Mesenchymal stem cell (in vitro differentiated cells and primary cell): Measurements from ENCODE around the gene ZNF768.

ENCODE experiments used
- DNase-seq: peaks from one replicate; pipeline ENCODE4 v3.0.0-alpha.2; 2013
- H2AFZ ChIP-seq: one replicate; pipeline ENCODE4 v1.6.1; 2013; ENCODE audit warnings: low read depth, mild to moderate bottlenecking, control low read depth, inconsistent platforms, low read length, moderate library complexity
- H2AK5ac ChIP-seq: 2 replicates; pipeline ENCODE4 v1.6.1; 2013; ENCODE audit warnings: low read length, moderate library complexity, mild to moderate bottlenecking, inconsistent platforms; ENCODE audit not compliant: severe bottlenecking
- H2BK120ac ChIP-seq: one replicate; pipeline ENCODE4 v1.6.1; 2013; ENCODE audit warnings: low read depth, mild to moderate bottlenecking, inconsistent platforms, low read length, moderate library complexity
- H2BK12ac ChIP-seq, 2 experiments: one replicate each; pipeline ENCODE4 v1.6.1; 2013; ENCODE audit warnings: inconsistent platforms in 2 of 2, low read length in 2 of 2, mild to moderate bottlenecking in 2 of 2, moderate library complexity in 2 of 2, control low read depth in 1 of 2
- H2BK15ac ChIP-seq: one replicate; pipeline ENCODE4 v1.6.1; 2013; ENCODE audit warnings: mild to moderate bottlenecking, low read depth, inconsistent platforms; ENCODE audit not compliant: poor library complexity, severe bottlenecking
- H2BK5ac ChIP-seq: 2 replicates; pipeline ENCODE4 v1.6.1; 2013; ENCODE audit warnings: low read depth, mild to moderate bottlenecking, low read length, control low read depth, inconsistent platforms; ENCODE audit not compliant: poor library complexity, severe bottlenecking
- H3K14ac ChIP-seq, 2 experiments: one replicate each; pipeline ENCODE4 v1.6.1; 2013; ENCODE audit warnings: inconsistent platforms in 2 of 2, low read length in 2 of 2, control low read depth in 1 of 2, mild to moderate bottlenecking in 1 of 2, moderate library complexity in 1 of 2
- H3K18ac ChIP-seq, 2 experiments: one replicate each; pipeline ENCODE4 v1.6.1; 2013; ENCODE audit warnings: inconsistent platforms in 2 of 2, low read length in 2 of 2, control low read depth in 1 of 2, low read depth in 1 of 2, mild to moderate bottlenecking in 1 of 2
- H3K23ac ChIP-seq, 2 experiments: one replicate each; pipeline ENCODE4 v1.6.1; 2013; ENCODE audit warnings: inconsistent platforms in 2 of 2, low read length in 2 of 2, mild to moderate bottlenecking in 2 of 2, moderate library complexity in 2 of 2, control low read depth in 1 of 2
- H3K27ac ChIP-seq: 2 replicates; pipeline ENCODE4 v1.5.1; 2013; ENCODE audit warnings: mild to moderate bottlenecking, moderate library complexity, low read length, control low read depth, inconsistent platforms; ENCODE audit not compliant: poor library complexity, severe bottlenecking
- H3K27me3 ChIP-seq, 2 experiments: 2 replicates each; pipeline versions ENCODE4 v1.6.1 to v1.7.0; 2013; ENCODE audit warnings: low read length in 2 of 2, mild to moderate bottlenecking in 2 of 2, moderate library complexity in 2 of 2, control low read depth in 1 of 2, inconsistent platforms in 1 of 2; ENCODE audit not compliant: control insufficient read depth in 1 of 2, insufficient read depth in 1 of 2
- H3K36me3 ChIP-seq, 2 experiments: 2 replicates each; pipeline versions ENCODE4 v1.6.1 to v1.7.0; 2013; ENCODE audit warnings: low read length in 2 of 2, control low read depth in 1 of 2, inconsistent platforms in 1 of 2, low read depth in 1 of 2, mild to moderate bottlenecking in 1 of 2; ENCODE audit not compliant: insufficient read depth in 2 of 2, control insufficient read depth in 1 of 2
- H3K4ac ChIP-seq, 2 experiments: one replicate each; pipeline ENCODE4 v1.6.1; 2013; ENCODE audit warnings: inconsistent platforms in 2 of 2, low read length in 2 of 2, mild to moderate bottlenecking in 2 of 2, moderate library complexity in 2 of 2, control low read depth in 1 of 2, low read depth in 1 of 2
- H3K4me1 ChIP-seq: 2 replicates; pipeline ENCODE4 v1.6.1; 2013; ENCODE audit warnings: low read depth, low read length, control low read depth; ENCODE audit not compliant: control insufficient read depth, insufficient read depth
- H3K4me2 ChIP-seq: 2 replicates; pipeline ENCODE4 v1.6.1; 2013; ENCODE audit warnings: low read length, mild to moderate bottlenecking, inconsistent platforms; ENCODE audit not compliant: poor library complexity, severe bottlenecking
- H3K4me3 ChIP-seq, 2 experiments: 2 replicates each; pipeline versions ENCODE4 v1.5.1 to v1.7.0; 2013; ENCODE audit warnings: low read length in 2 of 2, mild to moderate bottlenecking in 2 of 2, control low read depth in 1 of 2, low read depth in 1 of 2; ENCODE audit not compliant: insufficient read depth in 1 of 2
- H3K79me1 ChIP-seq: replicated peaks from 2 replicates; pipeline ENCODE4 v1.6.1; 2013; ENCODE audit warnings: mild to moderate bottlenecking, control low read depth, low read length, inconsistent platforms; ENCODE audit not compliant: poor library complexity, severe bottlenecking
- H3K9ac ChIP-seq: 2 replicates; pipeline ENCODE4 v1.7.0; 2013; ENCODE audit warnings: mild to moderate bottlenecking, low read length, moderate library complexity
- H3K9me3 ChIP-seq: 2 replicates; pipeline ENCODE4 v1.7.0; 2013; ENCODE audit warnings: mild to moderate bottlenecking, low read length; ENCODE audit not compliant: control insufficient read depth
- H4K8ac ChIP-seq: one replicate; pipeline ENCODE4 v1.6.1; 2013; ENCODE audit warnings: inconsistent platforms, mild to moderate bottlenecking, low read length, moderate library complexity
- H4K91ac ChIP-seq: one replicate; pipeline ENCODE4 v1.6.1; 2013; ENCODE audit warnings: mild to moderate bottlenecking, low read length, inconsistent platforms
- WGBS: methylation state at CpG from one replicate; pipeline ENCODE4 v1.1.7; 2013; ENCODE audit warnings: mixed read lengths; 5-methylcytosine and 5-hydroxymethylcytosine counted together

The ZNF768 gene

DNA sequence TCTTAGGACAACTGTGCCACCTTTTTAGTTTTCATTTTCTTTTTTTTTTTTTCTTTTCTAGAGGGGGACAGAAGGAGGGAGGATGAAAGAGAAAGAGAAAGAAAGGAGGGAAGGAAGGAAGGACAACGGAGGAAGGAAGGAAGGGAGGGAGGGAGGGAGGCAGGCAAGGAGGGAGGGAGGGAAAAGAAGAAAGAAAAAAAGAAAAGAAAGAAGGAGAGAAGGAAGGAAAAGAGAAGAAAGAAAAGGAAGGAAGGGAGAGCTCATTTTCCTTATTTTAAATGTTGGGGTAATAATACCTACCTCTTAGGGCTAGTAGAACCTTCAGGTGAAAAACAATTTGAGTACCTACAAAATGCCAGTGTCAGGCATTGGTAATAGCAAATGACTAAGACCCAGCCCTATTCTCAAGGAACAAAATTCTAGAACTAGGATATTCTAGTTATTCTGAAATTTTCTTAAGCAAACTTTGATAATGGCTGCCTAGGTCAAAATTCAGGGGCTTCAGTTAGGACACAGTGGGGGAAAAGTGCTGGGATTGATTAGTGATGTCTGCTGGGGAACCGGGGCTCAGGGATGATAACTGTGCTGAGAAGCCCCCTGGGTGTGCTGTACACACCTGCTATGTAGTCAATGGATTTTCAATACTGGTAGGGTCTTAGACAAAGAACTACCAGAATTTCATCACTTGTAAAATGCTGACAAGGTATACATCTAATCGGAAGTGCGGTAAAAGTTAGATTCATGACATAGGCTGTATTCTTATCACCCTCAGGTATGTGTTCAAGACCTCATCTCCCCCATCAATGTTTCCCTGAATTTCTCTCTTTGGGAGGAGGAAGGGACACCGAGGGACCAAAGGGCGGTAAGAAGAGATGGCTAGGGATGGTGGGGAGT is 22.7 kb downstream of the ZNF768 start:
- Histone ChIP-seq H3K9me3 (no peaks in the 10 kb centered on the region), H3K4ac (no peak overlapping the region), H3K27me3 (peaks cover 0 to 11% of the 10 kb centered on the region in 2 experiments), H4K91ac (no peak overlapping the region), H3K23ac (no peak overlapping the region), H2AFZ (peak overlapping the region; percentile 4), H3K4me3 (no peak overlapping the region), H3K4me2 (no peak overlapping the region), H3K27ac (no peak overlapping the region), H2AK5ac (no peak overlapping the region), H3K79me1 (no peaks in the 10 kb centered on the region), H3K36me3 (no peaks in the 10 kb centered on the region), H2BK12ac (no peak overlapping the region), H2BK120ac (no peak overlapping the region), H3K9ac (no peak overlapping the region), H3K14ac (no peak overlapping the region), H4K8ac (no peak overlapping the region), H2BK15ac (no peak overlapping the region), H3K18ac (no peak overlapping the region), H2BK5ac (no peak overlapping the region), H3K4me1 (no peaks in the 10 kb centered on the region)
- no peak for DNase-seq
- 76% methylated on average over 4 of the region's 6 CpGs for WGBS

DNA sequence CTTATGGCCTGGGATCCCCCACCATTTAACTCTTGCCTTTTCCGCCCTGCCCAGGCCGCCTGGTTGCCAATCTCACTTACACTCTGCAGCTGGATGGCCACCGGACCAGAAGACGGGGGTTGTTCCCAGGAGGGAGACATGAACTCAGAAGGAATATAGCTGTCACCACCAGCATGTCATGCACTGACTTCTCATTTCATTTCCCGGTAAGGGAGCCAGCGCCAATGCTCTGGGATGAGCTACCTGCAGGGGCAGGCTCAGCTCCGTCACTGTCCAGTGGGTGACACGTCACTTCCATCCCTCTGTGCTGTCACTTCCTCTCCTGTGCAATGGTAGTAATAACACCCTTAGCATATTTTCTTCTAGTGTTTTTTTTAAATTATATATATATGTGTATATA is 27.1 kb downstream of the ZNF768 start:
- H2BK120ac ChIP-seq: no peak overlapping the region
- H3K79me1 ChIP-seq: no peaks in the 10 kb centered on the region
- H3K4me2 ChIP-seq: no peak overlapping the region
- H4K91ac ChIP-seq: no peak overlapping the region
- H3K18ac ChIP-seq: no peak overlapping the region
- DNase-seq: no peak
- H2AFZ ChIP-seq: no peak overlapping the region
- no peak overlapping the region for H3K27ac ChIP-seq
- no peaks in the 10 kb centered on the region for H3K36me3 ChIP-seq
- H3K4ac ChIP-seq: peak overlapping the region in 1 of 2 experiments; percentile 9
- H2BK12ac ChIP-seq: no peak overlapping the region
- peaks cover 0 to 13% of the 10 kb centered on the region in 2 experiments for H3K27me3 ChIP-seq
- H3K9me3 ChIP-seq: no peaks in the 10 kb centered on the region
- no peak overlapping the region for H3K14ac ChIP-seq
- no peaks in the 10 kb centered on the region for H3K4me1 ChIP-seq
- H3K4me3 ChIP-seq: no peak overlapping the region
- H2BK15ac ChIP-seq: no peak overlapping the region
- 79% methylated on average over 5 of the region's 8 CpGs for WGBS
- no peak overlapping the region for H2BK5ac ChIP-seq
- H3K23ac ChIP-seq: no peak overlapping the region
- no peak overlapping the region for H2AK5ac ChIP-seq
- no peak overlapping the region for H4K8ac ChIP-seq
- H3K9ac ChIP-seq: no peak overlapping the region

DNA sequence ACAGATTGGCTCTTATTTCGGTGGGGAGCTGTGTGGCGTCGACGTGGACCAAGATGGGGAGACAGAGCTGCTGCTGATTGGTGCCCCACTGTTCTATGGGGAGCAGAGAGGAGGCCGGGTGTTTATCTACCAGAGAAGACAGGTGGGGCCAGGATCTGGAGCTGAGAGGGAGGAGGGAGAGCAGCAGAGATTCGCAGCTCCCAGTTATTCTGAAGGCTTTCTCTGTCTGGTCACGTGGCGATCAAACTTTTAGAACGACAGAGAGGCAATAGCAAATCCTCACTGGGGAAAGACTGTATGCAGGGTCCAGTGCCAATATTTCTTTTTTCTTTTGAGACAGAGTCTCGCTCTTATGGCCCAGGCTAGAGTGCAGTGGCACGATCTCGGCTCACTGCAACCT is 31.7 kb downstream of the ZNF768 start:
- H2BK12ac ChIP-seq: no peak overlapping the region
- H3K4ac ChIP-seq: no peak overlapping the region
- no peak overlapping the region for H2BK120ac ChIP-seq
- no peak overlapping the region for H4K91ac ChIP-seq
- H4K8ac ChIP-seq: no peak overlapping the region
- no peak for DNase-seq
- no peak overlapping the region for H2AFZ ChIP-seq
- no peak overlapping the region for H3K23ac ChIP-seq
- WGBS: 84% methylated on average over 10 of the region's 12 CpGs
- peaks cover 3% of the 10 kb centered on the region for H3K4me1 ChIP-seq
- no peak overlapping the region for H3K4me3 ChIP-seq
- no peaks in the 10 kb centered on the region for H3K79me1 ChIP-seq
- H3K9me3 ChIP-seq: no peaks in the 10 kb centered on the region
- no peak overlapping the region for H2AK5ac ChIP-seq
- peaks cover 0 to 11% of the 10 kb centered on the region in 2 experiments for H3K27me3 ChIP-seq
- no peak overlapping the region for H2BK5ac ChIP-seq
- H3K27ac ChIP-seq: no peak overlapping the region
- no peak overlapping the region for H3K18ac ChIP-seq
- H3K4me2 ChIP-seq: no peak overlapping the region
- H3K9ac ChIP-seq: no peak overlapping the region
- H3K14ac ChIP-seq: no peak overlapping the region
- H2BK15ac ChIP-seq: no peak overlapping the region
- H3K36me3 ChIP-seq: no peaks in the 10 kb centered on the region

DNA sequence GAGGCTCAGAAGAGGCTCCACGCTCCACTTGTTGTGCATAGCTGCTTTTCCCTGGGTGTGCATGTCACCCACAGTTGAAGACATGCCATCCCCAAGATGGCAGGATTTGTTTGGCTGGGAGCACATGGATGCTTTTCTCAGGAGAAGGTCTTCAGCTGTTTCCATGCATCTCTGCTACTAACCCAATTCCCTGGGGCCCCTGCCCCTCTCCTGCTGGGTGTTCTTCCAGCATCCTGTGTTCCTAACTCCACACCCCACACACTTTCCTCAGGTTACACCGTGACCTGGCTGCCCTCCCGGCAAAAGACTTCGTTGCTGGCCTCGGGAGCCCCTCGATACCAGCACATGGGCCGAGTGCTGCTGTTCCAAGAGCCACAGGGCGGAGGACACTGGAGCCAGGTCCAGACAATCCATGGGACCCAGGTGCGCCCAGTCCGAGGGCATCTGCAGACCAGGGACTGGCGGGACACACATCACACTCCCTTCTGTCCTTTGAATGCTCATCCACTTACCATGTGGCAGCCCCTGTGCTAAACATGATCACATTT is 32.4 kb downstream of the ZNF768 start:
- no peak overlapping the region for H2BK120ac ChIP-seq
- no peak overlapping the region for H2BK12ac ChIP-seq
- H3K9me3 ChIP-seq: no peaks in the 10 kb centered on the region
- no peak overlapping the region for H2AK5ac ChIP-seq
- H3K14ac ChIP-seq: no peak overlapping the region
- H3K18ac ChIP-seq: no peak overlapping the region
- DNase-seq: no peak
- H3K79me1 ChIP-seq: no peaks in the 10 kb centered on the region
- H2BK5ac ChIP-seq: no peak overlapping the region
- no peak overlapping the region for H2BK15ac ChIP-seq
- H4K8ac ChIP-seq: no peak overlapping the region
- H3K23ac ChIP-seq: no peak overlapping the region
- H3K36me3 ChIP-seq: no peaks in the 10 kb centered on the region
- no peak overlapping the region for H3K9ac ChIP-seq
- H4K91ac ChIP-seq: peak overlapping the region; percentile 46
- 83% methylated on average over 11 of the region's 11 CpGs for WGBS
- no peak overlapping the region for H3K4me2 ChIP-seq
- peaks cover 5% of the 10 kb centered on the region for H3K4me1 ChIP-seq
- no peak overlapping the region for H3K27ac ChIP-seq
- H3K4me3 ChIP-seq: no peak overlapping the region
- H3K27me3 ChIP-seq: peaks cover 0 to 12% of the 10 kb centered on the region in 2 experiments
- no peak overlapping the region for H3K4ac ChIP-seq
- no peak overlapping the region for H2AFZ ChIP-seq
